DND-41 (cell line): ENCODE results near the gene PGAM4.

ENCODE experiments used
- ATAC-seq: fragments of 200-7000 bp; cut with Tn5 transposase; 3 replicates; pipeline ENCODE4 v1.9.1; 2021; ENCODE audit warnings: low read depth; ENCODE audit not compliant: insufficient read depth
- DNase-seq: peaks from one replicate; pipeline ENCODE4 v3.0.0-alpha.2; 2020
- H2AFZ ChIP-seq: 2 replicates; pipeline ENCODE4 v1.6.0; 2012; ENCODE audit warnings: low read depth, low read length
- H3K27ac ChIP-seq: 2 replicates; pipeline ENCODE4 v1.5.1; 2012; ENCODE audit warnings: low read length, inconsistent platforms
- H3K27me3 ChIP-seq: fragments of 200-600 bp; sonication (generic); 2 replicates; pipeline ENCODE4 v1.6.0; 2012; ENCODE audit warnings: low read length, mild to moderate bottlenecking, inconsistent platforms; ENCODE audit not compliant: insufficient read depth, poor library complexity
- H3K36me3 ChIP-seq: 2 replicates; pipeline ENCODE4 v1.5.1; 2012; ENCODE audit warnings: low read length, inconsistent platforms; ENCODE audit not compliant: insufficient read depth
- H3K4me1 ChIP-seq: 2 replicates; pipeline ENCODE4 v1.5.1; 2012; ENCODE audit warnings: mild to moderate bottlenecking, low read length; ENCODE audit not compliant: insufficient read depth
- H3K4me2 ChIP-seq: 2 replicates; pipeline ENCODE4 v1.6.0; 2012; ENCODE audit warnings: mild to moderate bottlenecking, moderate library complexity, low read length, inconsistent platforms; ENCODE audit not compliant: insufficient read depth
- H3K4me3 ChIP-seq, 2 experiments: fragments of 200-600 bp in 1 of 2; shearing (Covaris generic) in 1 of 2; 2 replicates each; pipeline ENCODE4 v1.5.1; 2012 to 2016; ENCODE audit warnings: inconsistent platforms in 2 of 2, low read length in 2 of 2, mild to moderate bottlenecking in 2 of 2, low read depth in 1 of 2, moderate library complexity in 1 of 2
- H3K79me2 ChIP-seq: 2 replicates; pipeline ENCODE4 v1.6.0; 2012; ENCODE audit warnings: low read length, inconsistent platforms; ENCODE audit not compliant: insufficient read depth
- H3K9ac ChIP-seq: 2 replicates; pipeline ENCODE4 v1.6.0; 2012; ENCODE audit warnings: low read depth, mild to moderate bottlenecking, inconsistent platforms, low read length, moderate library complexity
- H3K9me3 ChIP-seq: 2 replicates; pipeline ENCODE4 v1.5.1; 2012; ENCODE audit warnings: low read length, moderate library complexity, mild to moderate bottlenecking, inconsistent platforms; ENCODE audit not compliant: insufficient read depth, severe bottlenecking
- H4K20me1 ChIP-seq: 2 replicates; pipeline ENCODE4 v1.6.0; 2012; ENCODE audit warnings: low read length; ENCODE audit not compliant: insufficient read depth
- EZH2 ChIP-seq: IDR thresholded peaks from 3 replicates; pipeline ENCODE4 v1.6.1; 2012; ENCODE audit warnings: borderline replicate concordance, low read depth, mild to moderate bottlenecking, moderate library complexity, low read length, inconsistent platforms; ENCODE audit not compliant: severe bottlenecking
- TF ChIP-seq, protein P1 (sequence below): IDR thresholded peaks from 2 replicates; pipeline ENCODE4 v1.5.1; 2012; ENCODE audit warnings: borderline replicate concordance, low read length, moderate library complexity, mild to moderate bottlenecking; ENCODE audit not compliant: poor library complexity, severe bottlenecking; ENCODE audit errors: extremely low read depth

PGAM4 gene

DNA sequence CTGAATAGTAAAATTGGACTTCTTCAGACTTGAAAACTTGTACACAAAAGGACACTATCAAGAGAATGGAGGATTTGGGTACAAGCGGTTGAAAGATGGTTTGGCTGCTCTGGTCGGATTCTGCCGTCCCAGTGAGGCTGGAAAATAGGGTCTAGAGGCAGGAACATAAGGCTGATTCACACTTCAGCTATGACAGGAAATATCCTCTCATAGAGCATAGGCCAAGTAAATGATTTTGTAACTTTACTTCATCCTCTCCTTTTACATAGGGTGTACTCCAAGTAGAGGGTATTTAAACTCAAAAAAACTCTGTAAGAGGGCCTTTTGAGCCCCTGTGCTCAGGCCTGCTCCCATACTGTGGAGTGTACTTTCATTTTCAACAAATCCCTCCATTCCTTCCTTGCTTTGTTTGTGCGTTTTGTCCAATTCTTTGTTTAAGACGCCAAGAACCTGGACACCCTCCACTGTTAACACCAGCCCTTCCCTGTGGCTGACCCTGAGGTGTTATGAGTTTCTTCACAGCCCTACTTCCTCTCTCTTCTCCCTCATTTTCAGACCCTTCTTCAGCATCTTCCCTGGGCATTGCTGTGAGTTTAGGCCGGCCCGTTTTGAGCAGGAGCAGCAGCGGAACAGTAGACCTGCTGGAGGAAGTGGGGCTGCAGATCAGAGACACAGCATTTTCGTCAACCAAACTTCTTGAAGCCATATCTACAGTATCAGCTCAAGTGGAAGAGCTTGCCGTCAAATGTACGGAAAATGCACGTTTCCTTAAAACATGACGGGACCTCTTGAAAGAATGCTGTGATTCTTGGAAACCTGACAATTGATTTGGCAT is 7.2 kb downstream of the PGAM4 start:
- TF ChIP-seq, protein P1, sequence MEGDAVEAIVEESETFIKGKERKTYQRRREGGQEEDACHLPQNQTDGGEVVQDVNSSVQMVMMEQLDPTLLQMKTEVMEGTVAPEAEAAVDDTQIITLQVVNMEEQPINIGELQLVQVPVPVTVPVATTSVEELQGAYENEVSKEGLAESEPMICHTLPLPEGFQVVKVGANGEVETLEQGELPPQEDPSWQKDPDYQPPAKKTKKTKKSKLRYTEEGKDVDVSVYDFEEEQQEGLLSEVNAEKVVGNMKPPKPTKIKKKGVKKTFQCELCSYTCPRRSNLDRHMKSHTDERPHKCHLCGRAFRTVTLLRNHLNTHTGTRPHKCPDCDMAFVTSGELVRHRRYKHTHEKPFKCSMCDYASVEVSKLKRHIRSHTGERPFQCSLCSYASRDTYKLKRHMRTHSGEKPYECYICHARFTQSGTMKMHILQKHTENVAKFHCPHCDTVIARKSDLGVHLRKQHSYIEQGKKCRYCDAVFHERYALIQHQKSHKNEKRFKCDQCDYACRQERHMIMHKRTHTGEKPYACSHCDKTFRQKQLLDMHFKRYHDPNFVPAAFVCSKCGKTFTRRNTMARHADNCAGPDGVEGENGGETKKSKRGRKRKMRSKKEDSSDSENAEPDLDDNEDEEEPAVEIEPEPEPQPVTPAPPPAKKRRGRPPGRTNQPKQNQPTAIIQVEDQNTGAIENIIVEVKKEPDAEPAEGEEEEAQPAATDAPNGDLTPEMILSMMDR: no peak
- TF ChIP-seq EZH2: no peak
- Histone ChIP-seq H3K9me3 (no peaks in the 10 kb centered on the region), H2AFZ (no peak overlapping the region), H3K4me2 (no peak overlapping the region), H3K27ac (no peak overlapping the region), H3K79me2 (0 out of 2 replicates have a peak, but pooled peaks cover 2% of the 10 kb centered on the region), H3K27me3 (no peaks in the 10 kb centered on the region), H3K36me3 (no peaks in the 10 kb centered on the region; the same call in 1 of the 2 replicates), H3K4me1 (no peaks in the 10 kb centered on the region), H3K4me3 (no peak overlapping the region), H3K9ac (no peak overlapping the region), H4K20me1 (no peaks in the 10 kb centered on the region)
- ATAC-seq (no peak; the same call in 2 of the 3 replicates), DNase-seq (no peak)

GRCh38 chrX:77961063-77961462 is 8.4 kb downstream of the PGAM4 start:
- Histone ChIP-seq H3K4me1 (no peaks in the 10 kb centered on the region), H3K9me3 (no peaks in the 10 kb centered on the region), H2AFZ (no peak overlapping the region), H4K20me1 (no peaks in the 10 kb centered on the region), H3K27ac (no peak overlapping the region), H3K36me3 (no peaks in the 10 kb centered on the region; the same call in 1 of the 2 replicates), H3K9ac (no peak overlapping the region), H3K27me3 (no peaks in the 10 kb centered on the region), H3K4me3 (no peak overlapping the region), H3K79me2 (peaks cover 5% of the 10 kb centered on the region), H3K4me2 (no peak overlapping the region)
- ATAC-seq (no peak), DNase-seq (no peak)
- TF ChIP-seq, protein P1: no peak
- TF ChIP-seq EZH2: no peak

GRCh38 chrX:77960567-77960966 is 8.9 kb downstream of the PGAM4 start:
- Histone ChIP-seq H3K4me1 (no peaks in the 10 kb centered on the region), H3K4me3 (no peak overlapping the region), H4K20me1 (no peaks in the 10 kb centered on the region), H3K4me2 (no peak overlapping the region), H3K27me3 (no peaks in the 10 kb centered on the region), H2AFZ (no peak overlapping the region), H3K9me3 (no peaks in the 10 kb centered on the region), H3K27ac (no peak overlapping the region), H3K9ac (no peak overlapping the region), H3K79me2 (peaks cover 5% of the 10 kb centered on the region), H3K36me3 (no peaks in the 10 kb centered on the region; the same call in 1 of the 2 replicates)
- DNase-seq: no peak
- ATAC-seq: no peak
- no peak for TF ChIP-seq EZH2
- TF ChIP-seq, protein P1: no peak
